Measurements from ENCODE around the gene DNAJB1. TPM values are rescaled to one million over a fixed set of nuclear protein-coding genes. Genes with fewer than 3 reads are reported as not detected.

The DNAJB1 gene
- total RNA-seq, 1 experiment from 2014 or later, result 77.7 TPM

DNA sequence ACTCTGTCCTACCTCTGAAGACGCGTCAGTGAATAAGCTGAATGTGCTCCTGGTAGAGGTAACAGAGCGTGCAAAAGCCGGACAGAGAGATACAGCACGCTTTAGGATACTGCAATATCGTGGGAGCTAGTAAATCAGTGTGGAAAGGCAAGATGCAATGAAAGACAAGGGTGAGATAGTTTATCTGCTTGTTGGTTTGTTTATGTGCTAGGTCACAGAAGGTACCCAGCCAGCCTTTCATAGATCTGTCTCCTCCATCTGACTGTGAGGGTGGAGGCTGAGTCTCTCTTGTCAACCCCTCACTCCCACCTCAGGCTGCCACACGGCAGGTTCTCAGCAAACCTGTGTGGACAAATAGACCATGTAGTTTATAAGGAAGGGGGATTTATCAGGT lies 21.4 kb downstream of the DNAJB1 start:
- no peak overlapping the region for H2AK5ac ChIP-seq (ENCODE audit: insufficient read length, low read length)
- H2BK12ac ChIP-seq (ENCODE audit: insufficient read length, low read depth, low read length), result no peak overlapping the region
- no peaks in the 10 kb centered on the region for H4K20me1 ChIP-seq (ENCODE audit: control insufficient read depth, insufficient read depth, insufficient read length)
- H2BK5ac ChIP-seq (ENCODE audit: insufficient read length, low read length), result no peak overlapping the region
- TF ChIP-seq, protein P1, sequence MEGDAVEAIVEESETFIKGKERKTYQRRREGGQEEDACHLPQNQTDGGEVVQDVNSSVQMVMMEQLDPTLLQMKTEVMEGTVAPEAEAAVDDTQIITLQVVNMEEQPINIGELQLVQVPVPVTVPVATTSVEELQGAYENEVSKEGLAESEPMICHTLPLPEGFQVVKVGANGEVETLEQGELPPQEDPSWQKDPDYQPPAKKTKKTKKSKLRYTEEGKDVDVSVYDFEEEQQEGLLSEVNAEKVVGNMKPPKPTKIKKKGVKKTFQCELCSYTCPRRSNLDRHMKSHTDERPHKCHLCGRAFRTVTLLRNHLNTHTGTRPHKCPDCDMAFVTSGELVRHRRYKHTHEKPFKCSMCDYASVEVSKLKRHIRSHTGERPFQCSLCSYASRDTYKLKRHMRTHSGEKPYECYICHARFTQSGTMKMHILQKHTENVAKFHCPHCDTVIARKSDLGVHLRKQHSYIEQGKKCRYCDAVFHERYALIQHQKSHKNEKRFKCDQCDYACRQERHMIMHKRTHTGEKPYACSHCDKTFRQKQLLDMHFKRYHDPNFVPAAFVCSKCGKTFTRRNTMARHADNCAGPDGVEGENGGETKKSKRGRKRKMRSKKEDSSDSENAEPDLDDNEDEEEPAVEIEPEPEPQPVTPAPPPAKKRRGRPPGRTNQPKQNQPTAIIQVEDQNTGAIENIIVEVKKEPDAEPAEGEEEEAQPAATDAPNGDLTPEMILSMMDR (conservative IDR thresholded peaks at IDR 0.05), result no peak
- H3K9me3 ChIP-seq (ENCODE audit: control insufficient read depth, low read depth, low read length), result no peaks in the 10 kb centered on the region
- peak overlapping the region; percentile 22 to 57 (median 42); a peak in 5 of 7 replicates for H3K27ac Mint-ChIP-seq
- no peak overlapping the region for H4K5ac ChIP-seq (ENCODE audit: insufficient read length, low read depth, low read length)
- no peak overlapping the region for H3K56ac ChIP-seq (ENCODE audit: insufficient read length, low read depth, low read length)
- peaks cover 3% of the 10 kb centered on the region for H3K79me1 ChIP-seq (ENCODE audit: insufficient read depth, low read depth, low read length, poor library complexity, severe bottlenecking)
- H3K27ac ChIP-seq (ENCODE audit: insufficient read length, low read depth, low read length), result no peak overlapping the region
- no CpG with 5 or more reads among the region's 7 CpGs for WGBS (ENCODE audit: extremely low coverage, insufficient read length, low lambda C conversion rate)
- H3K27me3 Mint-ChIP-seq (ENCODE audit: low read depth), result no peaks in the 10 kb centered on the region; the same call in none of the 2 replicates
- H3K14ac ChIP-seq (ENCODE audit: insufficient read depth, low read length), result no peak overlapping the region
- H4K91ac ChIP-seq (ENCODE audit: insufficient read length, low read depth, low read length), result no peak overlapping the region
- H3K4me3 Mint-ChIP-seq, result peak overlapping the region; percentile 87 to 94
- DNase-seq, result no peak
- H3K4me1 ChIP-seq (ENCODE audit: insufficient read depth, low read length), result peaks cover 4% of the 10 kb centered on the region; the same call in 1 of the 2 replicates
- no peak overlapping the region for H3K9ac ChIP-seq (ENCODE audit: extremely low read depth, insufficient read length, low read length)
- no peak overlapping the region for H3K4ac ChIP-seq (ENCODE audit: low read depth, low read length)
- H3K4me2 ChIP-seq (ENCODE audit: insufficient read depth, insufficient read length, low read length), result peak overlapping the region; percentile 3
- peaks cover 10 to 20% (median 14%) of the 10 kb centered on the region in 3 experiments; a peak in 6 of 7 replicates for H3K36me3 Mint-ChIP-seq (ENCODE audit: insufficient read depth in 1 of 3, low read depth in 3 of 3)
- H3K18ac ChIP-seq (ENCODE audit: insufficient read length, low read depth, low read length), result no peak overlapping the region
- no peak overlapping the region for H3T11ph ChIP-seq (ENCODE audit: low read length)
- no peak overlapping the region for H2BK20ac ChIP-seq (ENCODE audit: low read depth, low read length, poor library complexity, severe bottlenecking)
- peaks cover 22% of the 10 kb centered on the region in 2 experiments for H3K4me1 Mint-ChIP-seq
- no peak overlapping the region for H4K8ac ChIP-seq (replicated peaks; ENCODE audit: insufficient read length, low read depth, low read length)
- H2BK15ac ChIP-seq (ENCODE audit: low read depth, low read length), result no peak overlapping the region
- no peak overlapping the region for H2BK120ac ChIP-seq (ENCODE audit: low read depth, low read length, poor library complexity, severe bottlenecking)
- H3K27me3 ChIP-seq (ENCODE audit: insufficient read depth, low read length), result no peaks in the 10 kb centered on the region
- peaks cover 2% of the 10 kb centered on the region; the same call in 1 of the 2 replicates for H3K79me2 ChIP-seq (ENCODE audit: insufficient read depth, low read length)
- H2AFZ ChIP-seq (ENCODE audit: low read length), result no peak overlapping the region
- H3K23me2 ChIP-seq (ENCODE audit: insufficient read length, low read depth, low read length, poor library complexity, severe bottlenecking), result peaks cover 4% of the 10 kb centered on the region
- no peak overlapping the region for H3K23ac ChIP-seq (ENCODE audit: insufficient read length, low read depth, low read length)
- no peaks in the 10 kb centered on the region for H3K9me3 Mint-ChIP-seq

Measured in H9 (cell line).